OCI-LY3 (cell line): ENCODE measurements around the gene OR56A1.

Experiments used
- CTCF ChIP-seq: fragments of 200-600, 300-600 bp; sonication (generic); IDR thresholded peaks from 2 replicates; pipeline ENCODE4 v1.5.1; 2014; ENCODE audit warnings: antibody characterized with exemption, low read length, low read depth
- EZH2phosphoT487 ChIP-seq: fragments of 200-600 bp; shearing (Covaris generic); IDR thresholded peaks from 2 replicates; pipeline ENCODE4 v1.6.1; 2018; ENCODE audit warnings: antibody characterized with exemption, mixed run types, low read depth

GRCh38 chr11:6025056-6025455 is 5.5 kb downstream of the OR56A1 start:
- TF ChIP-seq CTCF, result no peak
- TF ChIP-seq EZH2phosphoT487, result no peak
